Panc1 (cell line): Measurements from ENCODE around the gene TRAPPC10. TPM values are rescaled to one million over a fixed set of nuclear protein-coding genes. Genes with fewer than 3 reads are reported as not detected.

ENCODE experiments used
- ATAC-seq: fragments of 200-7000 bp; cut with Tn5 transposase; 2 replicates; pipeline ENCODE4 v1.9.1; 2020; ENCODE audit warnings: mild to moderate bottlenecking, moderate library complexity
- BruUV-seq: library from RNA; stranded (reverse); fragments of 400-500 nt; replicated peaks from 2 replicates; lab custom pipeline; 2021; lab: Mats Ljungman, UMichigan
- CTCF ChIA-PET: fragments of 300-600 bp; sonication (Branson Sonifier 250); formaldehyde crosslinking; loops from one replicate; lab custom pipeline; 2022; ENCODE audit warnings: antibody characterized with exemption; lab: Charles Lee
- POLR2A ChIA-PET: fragments of 300-600 bp; sonication (Branson Sonifier 250); formaldehyde crosslinking; loops from one replicate; lab custom pipeline; 2022; ENCODE audit warnings: antibody characterized with exemption; lab: Charles Lee
- DNase-seq: peaks from one replicate; pipeline ENCODE4 v3.0.0-alpha.2; 2010; ENCODE audit warnings: low read depth, low spot score
- H3K27ac ChIP-seq: 2 replicates; pipeline ENCODE4 v1.5.1; 2011; ENCODE audit warnings: mild to moderate bottlenecking, low read length, inconsistent platforms
- H3K27me3 ChIP-seq: fragments of 200-500 bp; sonication (Bioruptor generic); 2 replicates; pipeline ENCODE4 v1.6.0; 2014; ENCODE audit warnings: low read length, inconsistent platforms; ENCODE audit not compliant: control insufficient read depth, insufficient read depth
- H3K36me3 ChIP-seq: fragments of 200-500 bp; sonication (Bioruptor generic); 2 replicates; pipeline ENCODE4 v1.5.1; 2014; ENCODE audit warnings: inconsistent platforms, mild to moderate bottlenecking, low read length, moderate library complexity; ENCODE audit not compliant: control insufficient read depth, insufficient read depth
- H3K4me1 ChIP-seq: 2 replicates; pipeline ENCODE4 v1.5.1; 2011; ENCODE audit warnings: inconsistent platforms, mild to moderate bottlenecking, low read length, moderate library complexity; ENCODE audit not compliant: control insufficient read depth, insufficient read depth
- H3K4me3 ChIP-seq, 2 experiments: 2 replicates each; pipeline ENCODE4 v1.5.1; 2011 to 2012; ENCODE audit warnings: low read depth in 2 of 2, low read length in 2 of 2, mild to moderate bottlenecking in 2 of 2, inconsistent platforms in 1 of 2, moderate library complexity in 1 of 2
- H3K9me3 ChIP-seq: fragments of 200-500 bp; sonication (Bioruptor generic); 2 replicates; pipeline ENCODE4 v1.5.1; 2014; ENCODE audit warnings: low read depth, mild to moderate bottlenecking, inconsistent platforms, low read length, moderate library complexity; ENCODE audit not compliant: control insufficient read depth, insufficient read depth
- CTCF ChIP-seq: fragments of 450-650 bp; IDR thresholded peaks from 2 replicates; pipeline ENCODE4 v1.5.1; 2017; ENCODE audit warnings: mild to moderate bottlenecking
- POLR2AphosphoS5 ChIP-seq: IDR thresholded peaks from 2 replicates; pipeline ENCODE4 v1.6.1; 2012; ENCODE audit warnings: mild to moderate bottlenecking, low read depth, low read length, moderate library complexity
- SIN3A ChIP-seq: IDR thresholded peaks from 2 replicates; pipeline ENCODE4 v1.6.1; 2012; ENCODE audit warnings: low read depth, mild to moderate bottlenecking, low read length, moderate library complexity, borderline replicate concordance; ENCODE audit not compliant: insufficient read depth
- TCF7L2 ChIP-seq: IDR thresholded peaks from 2 replicates; pipeline ENCODE4 v1.6.1; 2011; ENCODE audit warnings: mild to moderate bottlenecking, low read depth, low read length, inconsistent platforms
- in situ Hi-C: cut with HindIII; loops from 2 replicates; pipeline ENCODE4 v1.10.0; 2016; ENCODE audit warnings: low sequenced_read_pairs, low pct_unique_long_range_greater_than_20kb
- intact Hi-C: fragments of 100-400 bp; cut with micrococcal nuclease; formaldehyde crosslinking; loops from one replicate; pipeline ENCODE4 v1.10.0; 2022; ENCODE audit not compliant: unreplicated experiment
- total RNA-seq: library from RNA; stranded (reverse); gene quantifications from one replicate; pipeline ENCODE4 v1.2.1, GENCODE V29; 2021; ENCODE audit not compliant: unreplicated experiment
- TF ChIP-seq, protein P1 (sequence below), 2 experiments: IDR thresholded peaks; 2 replicates each; pipeline ENCODE4 v1.6.1; 2011 to 2012; ENCODE audit warnings: low read depth in 2 of 2, control low read depth in 1 of 2, low read length in 1 of 2, mild to moderate bottlenecking in 1 of 2, moderate library complexity in 1 of 2; ENCODE audit not compliant: insufficient read depth in 1 of 2

Gene TRAPPC10
- total RNA-seq, 1 experiment from 2014 or later = 34.5 TPM

DNA sequence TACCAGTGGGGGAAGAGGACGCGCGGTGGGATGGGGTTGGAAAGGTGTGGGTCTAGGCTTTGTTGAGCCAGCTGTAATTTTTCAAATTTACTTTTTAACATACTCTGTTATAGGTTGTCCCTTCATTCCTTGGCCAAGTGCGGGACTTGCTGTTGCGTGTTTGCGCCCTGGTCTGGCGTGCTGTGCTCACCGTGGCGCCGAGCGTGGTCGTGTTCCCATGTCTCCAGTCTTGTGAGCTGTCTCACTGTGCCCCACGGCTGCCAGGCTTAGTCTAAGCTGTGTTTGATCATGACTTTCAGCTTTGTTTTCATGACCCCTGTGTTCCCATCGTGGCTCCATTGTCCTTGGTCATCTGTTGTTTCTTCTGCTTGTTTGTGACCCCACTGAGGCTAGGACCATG is 26.0 kb downstream of the TRAPPC10 start:
- DNase-seq (no peak), ATAC-seq (no peak)
- Histone ChIP-seq H3K9me3 (no peaks in the 10 kb centered on the region), H3K27ac (no peak overlapping the region), H3K4me1 (no peaks in the 10 kb centered on the region), H3K4me3 (no peak overlapping the region), H3K36me3 (no peaks in the 10 kb centered on the region), H3K27me3 (no peaks in the 10 kb centered on the region)
- in situ Hi-C loops = no loop called here
- intact Hi-C loops = no loop called here
- CTCF ChIA-PET = no interaction called here
- TF ChIP-seq POLR2AphosphoS5 (no peak), TCF7L2 (no peak), SIN3A (no peak), CTCF (no peak)
- TF ChIP-seq, protein P1, sequence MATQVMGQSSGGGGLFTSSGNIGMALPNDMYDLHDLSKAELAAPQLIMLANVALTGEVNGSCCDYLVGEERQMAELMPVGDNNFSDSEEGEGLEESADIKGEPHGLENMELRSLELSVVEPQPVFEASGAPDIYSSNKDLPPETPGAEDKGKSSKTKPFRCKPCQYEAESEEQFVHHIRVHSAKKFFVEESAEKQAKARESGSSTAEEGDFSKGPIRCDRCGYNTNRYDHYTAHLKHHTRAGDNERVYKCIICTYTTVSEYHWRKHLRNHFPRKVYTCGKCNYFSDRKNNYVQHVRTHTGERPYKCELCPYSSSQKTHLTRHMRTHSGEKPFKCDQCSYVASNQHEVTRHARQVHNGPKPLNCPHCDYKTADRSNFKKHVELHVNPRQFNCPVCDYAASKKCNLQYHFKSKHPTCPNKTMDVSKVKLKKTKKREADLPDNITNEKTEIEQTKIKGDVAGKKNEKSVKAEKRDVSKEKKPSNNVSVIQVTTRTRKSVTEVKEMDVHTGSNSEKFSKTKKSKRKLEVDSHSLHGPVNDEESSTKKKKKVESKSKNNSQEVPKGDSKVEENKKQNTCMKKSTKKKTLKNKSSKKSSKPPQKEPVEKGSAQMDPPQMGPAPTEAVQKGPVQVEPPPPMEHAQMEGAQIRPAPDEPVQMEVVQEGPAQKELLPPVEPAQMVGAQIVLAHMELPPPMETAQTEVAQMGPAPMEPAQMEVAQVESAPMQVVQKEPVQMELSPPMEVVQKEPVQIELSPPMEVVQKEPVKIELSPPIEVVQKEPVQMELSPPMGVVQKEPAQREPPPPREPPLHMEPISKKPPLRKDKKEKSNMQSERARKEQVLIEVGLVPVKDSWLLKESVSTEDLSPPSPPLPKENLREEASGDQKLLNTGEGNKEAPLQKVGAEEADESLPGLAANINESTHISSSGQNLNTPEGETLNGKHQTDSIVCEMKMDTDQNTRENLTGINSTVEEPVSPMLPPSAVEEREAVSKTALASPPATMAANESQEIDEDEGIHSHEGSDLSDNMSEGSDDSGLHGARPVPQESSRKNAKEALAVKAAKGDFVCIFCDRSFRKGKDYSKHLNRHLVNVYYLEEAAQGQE (IDR thresholded peaks at IDR 0.05; ENCODE audit: insufficient read depth in 1 of 2, low read depth in 2 of 2, low read length in 1 of 2) = no peak
- POLR2A ChIA-PET = no interaction called here
- no TSS peak for BruUV-seq

DNA sequence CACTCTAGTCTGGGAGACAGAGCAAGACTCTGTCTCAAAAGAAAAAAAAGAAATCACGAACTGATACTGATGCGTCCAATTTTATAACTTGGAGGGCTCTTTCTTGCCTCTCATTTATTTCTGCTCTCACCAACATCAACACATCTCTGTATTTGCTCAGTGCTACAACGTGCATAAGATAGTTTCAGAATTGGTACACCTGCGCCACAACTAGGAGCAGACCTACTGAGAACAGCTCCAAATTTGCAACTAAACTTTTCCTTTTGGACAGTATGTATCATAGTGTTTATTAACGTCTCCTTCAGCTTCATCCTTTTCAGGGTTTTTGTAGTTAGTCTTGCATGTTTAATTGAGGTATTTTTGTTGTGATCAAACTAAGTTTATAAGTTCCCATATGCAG is 27.7 kb downstream of the TRAPPC10 start:
- Histone ChIP-seq H3K36me3 (no peaks in the 10 kb centered on the region), H3K27me3 (no peaks in the 10 kb centered on the region), H3K4me1 (no peaks in the 10 kb centered on the region), H3K4me3 (no peak overlapping the region), H3K9me3 (no peaks in the 10 kb centered on the region), H3K27ac (no peak overlapping the region)
- no peak for DNase-seq
- ChIA-PET CTCF (no interaction called here), POLR2A (no interaction called here)
- BruUV-seq = no TSS peak
- ATAC-seq = no peak
- in situ Hi-C loops (no loop called here), intact Hi-C loops (no loop called here)
- TF ChIP-seq TCF7L2 (no peak), CTCF (no peak), POLR2AphosphoS5 (no peak), SIN3A (no peak)
- TF ChIP-seq, protein P1 (IDR thresholded peaks at IDR 0.05; ENCODE audit: insufficient read depth in 1 of 2, low read depth in 2 of 2, low read length in 1 of 2) = no peak
